Erythroblast (primary cell): Measurements from ENCODE around the gene TNFSF12.
A peak's percentile ranks its signal among the peaks of the same experiment; 100 is the strongest.

Source experiments
- DNase-seq, 2 experiments: peaks; one replicate each; lab custom pipeline; 2025; lab: John Stamatoyannopoulos, UW
- GATA1 ChIP-seq: IDR thresholded peaks from 2 replicates; pipeline ENCODE4 v1.6.1; 2011; ENCODE audit warnings: low read depth, mild to moderate bottlenecking, control low read depth, low read length, moderate library complexity
- POLR2A ChIP-seq: IDR thresholded peaks from 2 replicates; pipeline ENCODE4 v1.6.1; 2011; ENCODE audit warnings: mild to moderate bottlenecking, low read length

Gene TNFSF12

GRCh38 chr17:7555320-7555948 is 6.6 kb downstream of the TNFSF12 start:
- no peak for DNase-seq
- TF ChIP-seq POLR2A (no peak), GATA1 (no peak)

- TF ChIP-seq POLR2A (no peak), GATA1 (no peak)
- DNase-seq, result no peak
Observed at GRCh38 chr17:7556627-7557026, 7.8 kb downstream of the TNFSF12 start.

- DNase-seq, result no peak
- TF ChIP-seq POLR2A (no peak), GATA1 (no peak)
Observed at GRCh38 chr17:7557147-7557764, 8.4 kb downstream of the TNFSF12 start.

GRCh38 chr17:7557775-7558543 is 9.1 kb downstream of the TNFSF12 start:
- DNase-seq, result no peak
- TF ChIP-seq POLR2A (peak; percentile 40), GATA1 (no peak)

DNA sequence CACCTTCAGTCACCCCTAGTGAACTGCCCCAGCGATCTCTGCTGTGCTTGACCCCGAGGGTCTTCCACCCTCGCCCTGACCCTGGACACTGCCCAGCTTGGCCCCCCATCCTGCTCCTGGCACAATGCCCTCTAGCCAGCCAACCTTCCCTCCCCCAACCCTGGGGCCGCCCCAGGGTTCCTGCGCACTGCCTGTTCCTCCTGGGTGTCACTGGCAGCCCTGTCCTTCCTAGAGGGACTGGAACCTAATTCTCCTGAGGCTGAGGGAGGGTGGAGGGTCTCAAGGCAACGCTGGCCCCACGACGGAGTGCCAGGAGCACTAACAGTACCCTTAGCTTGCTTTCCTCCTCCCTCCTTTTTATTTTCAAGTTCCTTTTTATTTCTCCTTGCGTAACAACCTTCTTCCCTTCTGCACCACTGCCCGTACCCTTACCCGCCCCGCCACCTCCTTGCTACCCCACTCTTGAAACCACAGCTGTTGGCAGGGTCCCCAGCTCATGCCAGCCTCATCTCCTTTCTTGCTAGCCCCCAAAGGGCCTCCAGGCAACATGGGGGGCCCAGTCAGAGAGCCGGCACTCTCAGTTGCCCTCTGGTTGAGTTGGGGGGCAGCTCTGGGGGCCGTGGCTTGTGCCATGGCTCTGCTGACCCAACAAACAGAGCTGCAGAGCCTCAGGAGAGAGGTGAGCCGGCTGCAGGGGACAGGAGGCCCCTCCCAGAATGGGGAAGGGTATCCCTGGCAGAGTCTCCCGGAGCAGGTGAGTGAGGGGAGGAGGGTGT is 9.9 kb downstream of the TNFSF12 start, which contains the start of gene TNFSF13:
Gene TNFSF13, plus strand, starts transcription at position 207 of the 776 bp plus-strand sequence. Its CDS starts 290 bp downstream, at position 497.
- DNase-seq, result no peak
- TF ChIP-seq GATA1, result no peak
- TF ChIP-seq POLR2A, result no peak

DNA sequence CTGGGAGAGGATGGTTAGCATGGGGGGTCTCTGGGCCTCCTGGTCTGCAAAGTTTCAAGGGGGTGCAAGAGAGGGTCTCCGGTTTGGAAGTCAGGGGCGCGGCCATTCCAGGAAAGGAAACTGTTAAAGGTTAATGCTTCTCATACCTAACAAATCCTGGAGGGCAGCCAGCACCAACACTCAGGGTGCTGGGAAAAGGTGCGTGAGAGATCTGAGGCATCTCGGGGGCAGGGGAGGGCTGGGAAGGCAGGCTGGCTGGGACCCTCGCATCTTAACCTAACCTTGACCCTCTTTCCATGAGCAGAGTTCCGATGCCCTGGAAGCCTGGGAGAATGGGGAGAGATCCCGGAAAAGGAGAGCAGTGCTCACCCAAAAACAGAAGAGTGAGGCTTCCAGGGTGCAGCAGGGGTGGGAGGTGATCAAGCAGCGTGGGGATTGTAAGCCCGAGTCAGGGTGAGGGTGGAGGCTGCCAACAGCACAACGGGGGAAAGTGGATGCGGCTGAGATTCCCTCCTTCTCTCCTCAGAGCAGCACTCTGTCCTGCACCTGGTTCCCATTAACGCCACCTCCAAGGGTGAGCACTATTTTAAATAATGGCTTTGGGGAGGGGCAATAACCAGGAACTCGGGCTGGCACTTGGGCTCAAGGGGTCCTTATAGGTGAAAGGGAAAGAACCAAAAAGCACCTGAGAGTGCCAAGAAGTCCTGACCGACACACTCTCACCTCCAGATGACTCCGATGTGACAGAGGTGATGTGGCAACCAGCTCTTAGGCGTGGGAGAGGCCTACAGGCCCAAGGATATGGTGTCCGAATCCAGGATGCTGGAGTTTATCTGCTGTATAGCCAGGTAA is 10.7 kb downstream of the TNFSF12 start:
- TF ChIP-seq GATA1 (no peak), POLR2A (no peak)
- no peak for DNase-seq

DNA sequence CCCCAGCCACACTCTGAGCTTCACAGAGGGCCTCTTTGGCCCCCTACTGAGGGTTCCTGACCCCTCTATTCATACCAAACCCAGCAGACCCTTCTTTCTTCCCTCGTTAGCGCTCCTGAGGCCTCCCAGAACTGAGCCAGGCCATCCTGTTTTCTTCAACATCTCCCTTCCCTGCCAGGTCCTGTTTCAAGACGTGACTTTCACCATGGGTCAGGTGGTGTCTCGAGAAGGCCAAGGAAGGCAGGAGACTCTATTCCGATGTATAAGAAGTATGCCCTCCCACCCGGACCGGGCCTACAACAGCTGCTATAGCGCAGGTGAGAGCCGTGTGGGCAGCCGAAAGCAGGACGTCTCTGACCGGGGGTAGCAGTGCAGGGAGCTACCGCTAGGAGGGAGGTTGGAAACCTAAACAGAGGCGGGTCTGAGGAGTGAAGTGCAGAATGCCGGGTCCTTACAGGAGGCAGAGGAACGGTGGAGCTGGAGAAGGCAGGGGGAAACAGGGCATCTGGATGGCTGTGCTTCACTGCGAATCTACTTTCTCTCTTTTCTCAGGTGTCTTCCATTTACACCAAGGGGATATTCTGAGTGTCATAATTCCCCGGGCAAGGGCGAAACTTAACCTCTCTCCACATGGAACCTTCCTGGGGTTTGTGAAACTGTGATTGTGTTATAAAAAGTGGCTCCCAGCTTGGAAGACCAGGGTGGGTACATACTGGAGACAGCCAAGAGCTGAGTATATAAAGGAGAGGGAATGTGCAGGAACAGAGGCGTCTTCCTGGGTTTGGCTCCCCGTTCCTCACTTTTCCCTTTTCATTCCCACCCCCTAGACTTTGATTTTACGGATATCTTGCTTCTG is 11.5 kb downstream of the TNFSF12 start:
- TF ChIP-seq GATA1 (no peak), POLR2A (no peak)
- peak; percentile 70 to 78 for DNase-seq

DNA sequence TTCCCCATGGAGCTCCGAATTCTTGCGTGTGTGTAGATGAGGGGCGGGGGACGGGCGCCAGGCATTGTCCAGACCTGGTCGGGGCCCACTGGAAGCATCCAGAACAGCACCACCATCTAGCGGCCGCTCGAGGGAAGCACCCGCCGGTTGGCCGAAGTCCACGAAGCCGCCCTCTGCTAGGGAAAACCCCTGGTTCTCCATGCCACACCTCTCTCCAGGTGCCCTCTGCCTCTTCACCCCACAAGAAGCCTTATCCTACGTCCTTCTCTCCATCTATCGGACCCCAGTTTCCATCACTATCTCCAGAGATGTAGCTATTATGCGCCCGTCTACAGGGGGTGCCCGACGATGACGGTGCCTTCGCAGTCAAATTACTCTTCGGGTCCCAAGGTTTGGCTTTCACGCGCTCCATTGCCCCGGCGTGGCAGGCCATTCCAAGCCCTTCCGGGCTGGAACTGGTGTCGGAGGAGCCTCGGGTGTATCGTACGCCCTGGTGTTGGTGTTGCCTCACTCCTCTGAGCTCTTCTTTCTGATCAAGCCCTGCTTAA is 12.2 kb downstream of the TNFSF12 start:
- DNase-seq, result peak; percentile 86 to 90
- TF ChIP-seq POLR2A (no peak), GATA1 (no peak)

DNA sequence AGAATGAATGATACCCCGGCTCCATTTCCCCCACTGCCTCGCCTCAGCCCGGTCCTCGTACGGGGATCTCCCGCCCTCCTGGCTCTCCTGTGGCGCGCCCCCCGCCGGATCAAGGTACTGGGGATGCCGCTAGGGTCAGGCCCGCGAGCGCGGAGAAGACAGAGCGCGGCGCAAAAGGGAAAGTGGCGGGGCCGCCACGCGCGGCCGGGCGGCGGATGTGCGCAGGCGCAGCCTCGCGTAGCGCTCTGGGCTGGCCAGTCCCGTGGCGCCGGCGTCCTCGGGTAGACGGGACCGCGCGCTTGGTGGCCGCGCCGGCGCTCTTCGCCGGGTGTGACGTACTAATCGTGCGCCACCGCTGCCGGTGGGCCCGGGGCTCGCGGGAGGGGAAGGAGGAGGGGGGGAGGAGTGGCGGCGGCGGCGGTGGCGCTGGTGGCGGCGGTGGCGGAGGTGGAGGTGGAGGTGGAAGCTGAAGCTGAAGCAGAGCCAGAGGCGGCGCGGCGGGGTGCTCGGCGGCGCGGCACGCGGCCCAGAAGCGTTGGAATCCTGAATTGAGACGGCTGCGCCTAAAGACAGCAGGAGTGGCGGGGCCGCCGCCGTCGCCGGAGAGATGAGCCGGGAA is 12.8 kb downstream of the TNFSF12 start, which contains the start of gene SENP3:
Gene SENP3, plus strand, starts transcription at position 331 of the 619 bp plus-strand sequence. CDS start 1,158 bp downstream, outside the sequence.
- TF ChIP-seq POLR2A (peak; percentile 71), GATA1 (no peak)
- peak; percentile 95 to 97 for DNase-seq

DNA sequence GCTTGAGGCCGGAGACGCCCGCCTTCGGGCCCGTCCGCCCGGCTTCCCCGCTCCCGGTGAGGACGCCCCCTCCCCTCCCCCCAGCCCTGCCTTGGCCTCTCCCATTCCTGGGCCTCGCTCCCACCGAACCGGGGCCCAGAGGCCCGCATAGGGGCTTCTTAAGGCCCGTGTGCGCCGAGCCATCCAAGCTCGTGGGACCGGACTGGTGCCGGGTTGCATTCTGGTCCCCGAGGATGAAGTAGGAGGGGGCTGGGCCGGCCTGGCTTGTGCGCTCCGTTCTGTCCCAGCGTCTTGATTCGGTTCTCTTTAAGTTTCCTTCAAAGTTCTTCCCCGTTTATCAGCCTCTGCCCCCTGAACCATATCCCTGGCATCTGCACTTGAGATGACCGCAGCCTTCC is 13.3 kb downstream of the TNFSF12 start:
- TF ChIP-seq GATA1 (no peak), POLR2A (no peak)
- peak; percentile 68 to 70 for DNase-seq
